Stimulated activated naive CD4-positive, alpha-beta T cell treated with Interleukin-2 at 50 U/mL for 16 hours (primary cell): ENCODE results near the gene PRKCSH.
"Not testable (repeated sequence)": the region's sequence is repeated elsewhere in the genome, so short reads cannot be mapped to it uniquely, and the experiment has no call there.

Experiments used
- DNase-seq: peaks from one replicate; lab custom pipeline; 2025; lab: John Stamatoyannopoulos, UW

Gene PRKCSH

DNA sequence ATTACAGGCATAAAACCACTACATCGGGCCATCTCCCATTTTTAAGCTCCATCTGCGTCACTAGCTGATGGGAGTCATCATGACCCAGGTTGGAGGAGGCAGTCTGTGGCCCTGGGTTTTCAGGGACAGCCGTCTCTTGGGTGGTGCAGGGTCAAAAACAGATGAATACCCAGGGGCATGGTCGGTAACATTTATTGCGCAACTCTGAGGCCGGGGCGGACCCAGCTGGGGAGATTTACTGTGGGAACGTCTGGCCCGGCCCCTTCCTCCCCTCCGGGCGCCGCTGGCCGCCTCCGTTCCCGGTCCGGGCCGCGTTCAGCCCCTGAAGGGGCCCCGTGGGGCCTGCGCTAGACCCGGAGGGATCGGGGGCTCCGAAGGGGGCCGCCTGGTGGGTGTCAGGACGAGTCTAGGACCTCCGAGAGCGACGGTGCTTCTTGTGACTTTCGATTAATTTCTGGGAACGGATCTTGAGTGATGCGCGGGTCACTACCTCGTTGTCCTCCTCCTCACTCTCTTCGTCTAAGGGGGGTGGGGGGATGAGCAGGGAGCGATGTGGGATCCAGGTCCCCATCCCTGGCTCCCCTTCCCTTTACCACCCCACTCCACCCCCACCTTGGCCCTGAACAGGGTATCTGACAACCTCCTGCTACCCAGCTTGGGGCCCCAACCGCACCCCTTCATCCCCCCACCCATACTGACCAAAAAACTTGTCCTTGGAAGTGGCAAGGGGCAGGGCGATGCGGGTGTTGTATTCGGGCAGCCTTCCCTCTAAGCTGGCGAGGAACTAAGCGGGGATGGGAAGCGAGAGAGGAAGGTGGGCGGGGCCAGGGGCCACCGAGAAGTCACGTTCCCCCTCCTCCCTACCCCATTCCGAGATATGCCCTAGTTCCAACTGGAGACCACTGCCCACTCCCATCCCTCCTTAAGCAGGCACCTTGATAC is 14.7 kb upstream of the PRKCSH start:
- no peak for DNase-seq

DNA sequence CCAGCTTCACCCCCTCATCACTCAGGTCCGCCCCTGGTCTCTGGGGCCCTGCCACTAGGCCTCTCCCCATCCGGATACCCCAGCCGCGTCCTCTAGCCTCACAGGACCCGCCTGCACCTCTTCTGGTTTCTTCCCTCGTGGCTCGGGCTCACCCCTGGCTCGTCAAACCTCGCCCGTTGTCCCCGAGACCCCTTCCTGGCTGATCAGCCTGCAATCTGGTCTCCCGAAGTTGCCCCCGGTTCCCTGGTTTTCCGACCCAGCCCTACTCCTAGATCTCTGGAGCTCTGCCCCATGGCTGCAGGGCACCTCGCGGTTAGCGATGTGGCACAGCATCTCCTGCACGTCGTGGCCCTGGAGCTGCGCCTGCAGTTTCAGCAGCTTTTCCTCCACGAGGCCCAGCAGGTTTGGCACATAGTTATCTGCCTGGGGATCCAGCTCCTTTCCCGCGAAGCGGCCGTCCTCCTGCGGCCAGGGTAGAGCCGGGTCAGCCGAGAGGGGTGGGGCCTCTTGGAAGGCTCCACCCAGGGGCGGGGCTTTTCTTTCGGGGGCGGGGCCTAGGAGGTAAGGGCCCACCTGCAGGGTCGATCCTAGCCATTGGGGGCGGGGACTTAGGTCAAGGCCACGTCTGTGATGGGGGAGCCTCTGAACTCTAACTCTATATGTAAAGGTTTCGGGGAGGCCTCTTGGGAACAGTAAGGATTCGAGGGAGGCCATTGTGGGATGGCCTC is 13.9 kb upstream of the PRKCSH start:
- peak; percentile 6 for DNase-seq

DNA sequence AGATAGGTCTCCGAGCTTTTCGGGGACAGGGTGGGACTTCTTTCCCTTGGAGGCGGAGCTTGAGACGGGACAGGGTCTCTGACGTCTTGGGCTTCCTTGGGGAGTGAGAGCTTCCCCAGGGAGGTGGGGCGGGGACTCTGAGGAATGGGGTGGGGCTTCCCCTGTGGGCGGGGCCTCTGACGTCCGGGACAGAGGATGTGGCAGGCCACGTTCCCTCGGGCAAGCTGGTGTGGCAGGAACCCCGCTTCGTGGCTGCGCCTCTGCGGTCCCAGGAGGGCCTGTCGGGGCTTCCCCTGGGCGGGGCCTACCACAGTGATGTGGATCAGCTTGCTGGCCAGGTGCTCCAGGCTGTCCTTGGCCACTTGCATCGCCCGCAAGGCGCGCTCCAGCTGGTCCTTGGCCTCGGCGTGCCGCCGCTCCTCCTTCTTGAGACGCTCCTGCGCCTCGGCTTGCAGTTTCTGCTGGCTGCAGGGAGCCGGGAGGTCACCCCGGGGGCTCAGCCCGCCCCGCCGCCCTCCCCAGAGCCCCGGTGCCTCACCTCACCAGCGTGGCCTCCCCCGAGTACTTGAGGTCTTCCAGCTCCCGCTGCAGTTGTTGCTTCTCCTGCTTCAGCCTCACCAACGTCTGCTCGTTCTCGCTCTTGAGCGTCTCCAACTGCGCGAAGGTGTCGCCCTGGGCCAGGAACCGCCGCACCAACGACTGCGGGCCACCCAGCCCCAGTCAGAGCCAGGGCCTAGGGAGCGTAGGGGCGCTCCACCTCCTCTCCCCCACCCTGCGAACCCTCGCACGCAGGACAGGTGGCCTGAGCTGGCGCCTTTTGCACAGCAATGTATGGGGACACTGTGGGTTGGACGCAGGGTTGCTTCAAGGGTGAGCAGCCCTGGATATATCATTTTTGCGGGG is 13.0 kb upstream of the PRKCSH start:
- DNase-seq = peak; percentile 39

DNA sequence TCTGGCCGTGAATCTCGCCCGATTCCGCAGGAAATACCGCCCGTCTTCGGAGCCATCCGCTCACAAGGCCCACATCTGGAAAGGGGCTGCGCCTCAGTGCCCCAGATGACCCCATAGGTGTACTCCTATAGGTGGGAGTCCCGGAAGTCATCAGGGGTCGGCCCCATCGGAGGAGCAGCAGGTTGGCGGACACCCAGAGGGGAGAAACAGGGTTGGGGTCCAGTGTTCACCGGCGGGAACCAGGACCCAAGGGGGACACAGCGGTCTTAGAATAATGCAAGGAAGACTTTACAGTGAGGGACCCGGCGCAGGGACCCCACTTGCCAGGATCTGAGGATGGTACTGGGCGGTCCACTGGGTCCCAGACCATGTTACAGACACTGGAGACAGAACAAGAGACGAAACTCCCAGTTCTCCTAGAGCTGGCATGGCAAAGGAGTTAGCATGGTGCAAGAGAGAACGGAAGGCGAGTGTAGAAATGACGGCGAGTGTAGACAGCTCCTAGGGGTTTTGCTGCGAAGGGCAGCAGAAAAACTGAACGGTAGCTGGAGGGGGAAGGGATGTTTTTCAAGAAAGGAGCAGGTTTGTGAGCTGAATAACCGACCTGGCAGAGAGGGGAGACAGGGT is 12.2 kb upstream of the PRKCSH start:
- DNase-seq = no peak

DNA sequence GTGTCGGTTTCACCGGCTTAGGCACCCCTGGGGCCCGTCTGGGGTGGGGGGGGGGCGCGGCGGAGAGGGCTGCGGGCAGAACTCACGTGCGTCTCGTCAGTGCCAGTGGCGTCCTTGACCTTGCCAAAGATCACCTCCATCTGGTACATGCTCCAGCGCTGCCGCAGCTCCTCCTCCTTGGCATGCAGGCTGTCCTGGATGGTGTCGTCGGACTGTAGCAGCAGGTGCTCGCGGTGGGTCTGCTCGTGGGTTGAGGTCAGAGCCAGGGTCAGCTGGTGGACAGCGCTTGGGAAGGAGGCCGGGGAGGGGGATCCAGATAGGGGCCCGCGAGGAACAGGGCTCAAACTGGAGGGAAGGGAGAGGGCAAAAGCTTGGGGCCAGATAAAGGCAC is 11.6 kb upstream of the PRKCSH start:
- no peak for DNase-seq

DNA sequence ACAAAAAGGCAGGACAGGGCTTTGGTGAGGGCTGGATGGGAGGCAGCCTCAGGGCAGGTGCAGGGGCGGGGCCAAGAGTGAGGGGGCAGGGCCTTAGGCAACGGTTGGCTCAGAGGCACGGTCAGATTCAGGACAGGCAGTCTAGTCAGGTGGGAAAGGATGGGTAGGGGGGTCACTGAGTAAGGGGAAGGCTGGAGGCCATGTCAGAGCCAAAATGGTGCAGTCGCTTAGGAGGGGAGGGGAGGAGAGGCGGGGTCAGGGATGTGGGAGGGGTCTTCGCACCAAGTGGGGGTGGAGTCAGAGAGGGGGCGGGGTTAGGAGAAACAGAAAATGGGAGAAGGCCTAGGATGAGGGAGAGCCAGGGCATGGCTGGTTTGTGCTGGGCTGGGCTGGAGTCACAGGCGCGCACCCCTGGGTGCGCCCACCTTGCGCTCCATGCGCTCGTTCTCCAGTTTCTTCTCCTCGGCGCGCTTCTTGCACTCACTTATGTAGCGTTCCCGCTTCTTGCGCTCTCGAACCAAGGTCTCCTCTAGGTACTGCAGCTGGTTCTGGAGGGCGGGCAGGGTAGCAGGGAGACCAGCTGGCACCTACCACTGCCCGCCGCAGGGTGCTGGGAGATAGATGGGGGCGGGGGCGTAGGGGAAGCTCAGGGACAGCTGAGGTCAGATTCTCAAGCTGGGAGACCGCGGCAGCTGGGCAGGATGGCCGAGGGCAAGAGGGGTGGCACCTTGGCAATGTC is 9.5 kb upstream of the PRKCSH start:
- no peak for DNase-seq

DNA sequence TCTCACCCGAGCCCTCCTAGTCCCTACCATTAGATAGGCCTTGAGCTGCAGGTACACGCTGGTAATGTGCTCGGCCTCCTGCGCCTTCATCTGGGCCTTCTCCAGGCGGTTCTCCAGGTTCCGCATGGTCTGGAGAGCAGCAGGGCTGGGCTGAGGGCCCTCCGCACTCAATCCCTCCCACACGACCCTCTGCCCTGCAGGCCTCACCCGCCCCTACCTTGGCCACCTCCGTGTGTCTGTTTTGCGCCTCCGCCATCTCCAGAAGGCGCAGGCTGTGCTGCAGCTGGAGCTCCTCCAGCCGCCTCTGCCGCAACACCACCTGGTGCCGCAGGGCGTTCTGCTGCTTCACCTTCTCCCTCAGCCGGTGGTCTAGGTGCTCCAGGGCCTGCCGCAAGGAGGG is 8.8 kb upstream of the PRKCSH start:
- DNase-seq = no peak

DNA sequence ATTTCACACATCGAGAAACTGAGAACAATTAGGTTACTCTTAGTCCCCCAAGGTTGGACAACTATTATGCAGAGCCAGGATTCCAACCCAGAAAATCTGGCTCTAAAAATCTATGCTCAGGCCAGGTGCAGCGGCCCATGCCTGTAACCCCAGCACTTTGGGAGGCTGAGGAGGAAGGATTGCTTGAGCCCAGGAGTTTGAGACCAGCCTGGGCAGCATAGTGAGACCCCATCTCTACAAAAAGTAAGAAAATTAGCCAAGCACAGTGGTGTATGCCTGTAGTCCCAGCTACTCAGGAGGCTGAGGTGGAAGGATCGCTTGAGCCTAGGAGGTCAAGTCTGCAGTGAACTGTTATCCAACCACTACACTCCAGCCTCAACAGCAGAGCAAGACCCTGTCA is 1.9 kb upstream of the PRKCSH start:
- DNase-seq = not testable (repeated sequence)

DNA sequence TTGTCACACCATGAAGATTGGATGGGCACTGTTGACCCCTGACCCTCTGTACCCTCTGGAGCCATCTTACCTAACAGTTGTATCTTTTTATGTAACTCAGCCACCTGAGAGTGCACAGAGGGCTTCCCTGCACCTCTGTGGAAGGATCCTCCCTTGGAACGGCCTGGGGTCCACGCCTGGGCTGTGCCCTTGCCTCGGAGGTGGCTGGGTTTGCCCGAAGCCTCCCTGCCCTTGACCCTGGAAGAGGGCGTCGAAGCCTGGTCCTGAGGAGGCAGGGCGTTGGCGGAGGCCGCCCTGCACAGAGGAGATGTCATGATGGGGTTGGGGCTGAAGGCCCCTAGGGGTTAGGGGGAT is 755 bp upstream of the PRKCSH start:
- DNase-seq = no peak

DNA sequence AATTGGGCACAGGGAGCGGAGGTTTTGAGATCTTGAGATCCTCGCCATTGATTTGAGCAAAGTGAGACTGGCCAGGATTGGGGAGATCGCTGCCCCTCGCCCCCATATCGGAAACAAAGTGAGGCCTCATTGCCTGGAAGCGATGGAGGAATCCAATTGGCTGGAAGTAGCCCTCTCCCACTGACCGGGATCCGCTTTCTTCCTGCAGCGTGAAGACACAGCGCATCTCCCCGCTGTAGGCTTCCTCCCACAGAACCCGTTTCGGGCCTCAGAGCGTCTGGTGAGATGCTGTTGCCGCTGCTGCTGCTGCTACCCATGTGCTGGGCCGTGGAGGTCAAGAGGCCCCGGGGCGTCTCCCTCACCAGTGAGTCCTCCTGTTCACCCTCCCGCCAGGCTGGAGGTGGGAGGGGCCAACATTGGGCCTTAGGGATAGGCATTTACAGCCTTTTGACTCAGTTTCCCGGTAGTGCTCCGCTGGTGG is 438 bp downstream of the PRKCSH start:
- DNase-seq = no peak

DNA sequence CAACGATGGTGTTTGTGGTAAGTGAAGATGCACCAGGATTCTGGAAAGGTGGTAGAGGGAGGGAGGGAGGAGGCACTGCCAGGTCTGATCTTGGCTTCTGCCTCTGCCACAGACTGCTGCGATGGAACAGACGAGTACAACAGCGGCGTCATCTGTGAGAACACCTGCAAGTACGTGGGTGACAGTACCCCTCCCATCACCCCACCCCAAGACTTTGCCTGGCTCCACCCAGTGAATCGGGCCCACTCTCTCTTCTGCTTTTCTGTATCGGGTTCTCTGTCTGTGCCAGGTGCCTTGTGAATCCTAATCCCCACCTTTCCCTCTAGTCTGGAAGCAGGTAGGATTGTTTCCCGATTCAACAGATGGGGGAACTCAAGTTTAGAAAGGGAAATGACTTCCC is 2.5 kb downstream of the PRKCSH start:
- DNase-seq = no peak

DNA sequence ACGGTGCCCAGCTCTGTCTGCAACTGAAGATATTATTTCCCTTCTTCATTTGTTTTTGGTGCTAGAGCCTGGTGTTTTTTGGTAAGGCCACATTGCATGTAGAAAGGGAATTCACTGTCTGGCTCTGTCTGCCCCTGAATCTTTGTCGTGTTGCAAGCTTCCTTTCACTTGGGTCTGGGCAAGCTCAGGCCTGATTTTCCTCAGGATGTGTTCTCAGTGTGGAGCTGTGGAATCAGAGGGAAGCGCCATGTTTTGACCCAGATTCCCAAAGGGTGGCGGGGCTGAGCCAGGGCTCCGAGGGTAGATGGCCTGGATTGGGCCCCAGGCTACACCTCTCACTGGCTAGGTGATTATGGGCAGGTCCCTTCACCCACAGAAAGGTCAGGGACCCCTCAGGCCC is 8.6 kb downstream of the PRKCSH start:
- DNase-seq = no peak

DNA sequence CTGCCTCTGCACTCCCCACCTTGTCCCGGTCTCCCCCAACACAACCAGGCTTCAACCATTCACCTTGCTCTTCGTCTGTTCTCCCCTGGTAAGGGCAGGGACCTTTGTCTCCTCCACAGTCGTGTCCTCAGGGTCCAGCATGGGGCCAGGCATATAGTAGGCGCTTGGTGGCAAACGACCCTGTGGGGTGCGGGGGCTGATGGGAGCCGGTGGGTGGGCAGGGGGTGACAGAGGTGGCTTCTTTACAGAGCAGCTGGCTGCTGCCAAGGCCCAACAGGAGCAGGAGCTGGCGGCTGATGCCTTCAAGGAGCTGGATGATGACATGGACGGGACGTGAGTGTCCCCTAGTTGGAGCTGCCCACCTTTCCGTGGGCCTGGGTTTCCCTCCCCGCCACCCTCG is 9.7 kb downstream of the PRKCSH start:
- no peak for DNase-seq

DNA sequence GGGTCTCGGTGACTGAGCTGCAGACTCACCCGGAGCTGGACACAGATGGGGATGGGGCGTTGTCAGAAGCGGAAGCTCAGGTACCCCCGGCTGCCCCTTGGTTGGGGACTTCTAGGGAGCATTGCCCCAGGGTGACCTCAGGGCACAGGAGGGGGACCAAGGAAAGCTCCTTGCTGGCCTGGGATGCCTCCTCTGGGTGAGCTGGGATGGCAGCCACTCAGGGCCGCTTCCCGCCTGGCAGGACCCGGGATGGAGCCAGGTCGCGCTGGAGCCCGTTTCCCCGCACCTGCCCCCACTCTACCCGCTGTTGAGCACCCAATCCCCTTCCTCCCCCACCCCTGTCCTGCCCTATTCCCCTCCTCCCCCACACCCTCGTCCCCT is 10.8 kb downstream of the PRKCSH start:
- DNase-seq = no peak

DNA sequence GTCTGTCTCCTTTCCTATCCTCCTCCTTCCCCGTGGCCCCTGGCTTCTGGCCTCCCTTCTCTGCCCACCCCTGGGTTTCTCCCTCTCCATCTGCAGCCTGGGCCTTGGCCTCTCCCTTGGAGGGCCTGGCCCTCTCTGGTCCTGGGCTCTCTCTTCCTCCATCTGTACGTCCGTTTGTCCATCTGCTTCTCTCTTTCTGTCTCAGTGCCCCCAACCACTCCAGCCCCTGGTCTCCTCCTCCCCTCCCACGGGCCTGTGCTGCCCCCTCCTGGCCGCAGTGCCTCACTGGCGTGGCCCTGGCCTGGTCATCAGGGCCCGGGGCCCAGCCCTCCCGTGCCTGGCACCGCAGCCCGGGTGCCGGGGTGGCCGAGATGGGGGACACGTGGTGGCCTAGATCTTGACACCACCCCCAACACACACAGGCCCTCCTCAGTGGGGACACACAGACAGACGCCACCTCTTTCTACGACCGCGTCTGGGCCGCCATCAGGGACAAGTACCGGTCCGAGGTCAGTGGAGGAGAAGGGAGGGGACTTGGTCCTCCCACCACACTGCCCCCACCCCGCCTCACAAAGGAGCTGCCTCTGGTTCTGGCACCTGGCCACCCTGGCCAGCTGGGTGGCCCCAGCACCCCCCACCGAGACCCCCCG is 11.3 kb downstream of the PRKCSH start:
- no peak for DNase-seq

DNA sequence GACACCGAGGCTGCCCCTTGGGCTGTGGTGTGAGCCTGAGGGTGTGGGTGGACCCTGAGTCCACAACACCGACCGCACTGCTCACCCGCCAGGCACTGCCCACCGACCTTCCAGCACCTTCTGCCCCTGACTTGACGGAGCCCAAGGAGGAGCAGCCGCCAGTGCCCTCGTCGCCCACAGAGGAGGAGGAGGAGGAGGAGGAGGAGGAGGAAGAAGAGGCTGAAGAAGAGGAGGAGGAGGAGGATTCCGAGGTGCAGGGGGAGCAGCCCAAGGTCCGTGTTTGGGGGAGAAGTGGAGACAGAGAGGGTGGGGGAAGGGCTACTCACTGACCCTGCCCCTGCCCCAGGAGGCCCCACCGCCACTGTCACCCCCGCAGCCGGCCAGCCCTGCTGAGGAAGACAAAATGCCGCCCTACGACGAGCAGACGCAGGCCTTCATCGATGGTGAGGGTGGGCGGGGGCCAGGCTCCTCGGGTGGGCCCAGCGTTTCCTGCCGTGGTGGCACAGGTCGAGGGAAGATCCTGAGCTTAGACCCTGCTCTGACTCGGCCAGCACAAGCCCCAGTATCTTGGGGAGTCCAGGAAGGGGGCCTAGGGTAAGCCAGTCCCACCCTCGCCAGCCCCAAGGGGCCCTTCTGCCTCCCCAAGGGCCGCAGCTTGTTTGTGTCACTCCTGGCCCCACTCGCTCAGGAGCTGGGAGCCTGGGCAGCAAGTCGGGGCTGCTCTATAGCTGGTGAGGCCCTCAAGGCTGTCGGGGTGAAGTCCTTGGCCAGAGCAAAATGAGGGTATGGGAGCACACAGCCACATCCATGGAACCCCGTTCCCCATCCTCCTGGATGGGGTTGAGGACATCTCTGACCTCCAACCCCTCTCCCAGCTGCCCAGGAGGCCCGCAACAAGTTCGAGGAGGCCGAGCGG is 12.2 kb downstream of the PRKCSH start:
- DNase-seq = no peak

DNA sequence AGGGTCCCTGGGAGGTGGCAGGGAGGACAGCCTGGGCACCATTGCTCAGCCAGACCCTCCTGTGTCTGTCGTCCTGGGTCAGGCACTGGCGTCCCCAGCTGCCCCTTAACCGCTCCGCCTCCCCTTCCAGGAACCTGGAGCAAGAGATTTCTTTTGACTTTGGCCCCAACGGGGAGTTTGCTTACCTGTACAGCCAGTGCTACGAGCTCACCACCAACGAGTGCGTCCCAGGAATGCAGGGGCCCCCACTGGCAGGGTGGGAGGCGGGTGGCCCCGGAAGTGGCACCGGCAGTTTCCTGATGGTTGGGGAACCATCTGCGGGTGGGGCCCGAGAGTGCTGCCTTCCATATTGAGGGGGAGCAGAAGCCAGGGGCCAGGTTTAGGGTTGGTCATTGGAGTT is 13.0 kb downstream of the PRKCSH start:
- no peak for DNase-seq

DNA sequence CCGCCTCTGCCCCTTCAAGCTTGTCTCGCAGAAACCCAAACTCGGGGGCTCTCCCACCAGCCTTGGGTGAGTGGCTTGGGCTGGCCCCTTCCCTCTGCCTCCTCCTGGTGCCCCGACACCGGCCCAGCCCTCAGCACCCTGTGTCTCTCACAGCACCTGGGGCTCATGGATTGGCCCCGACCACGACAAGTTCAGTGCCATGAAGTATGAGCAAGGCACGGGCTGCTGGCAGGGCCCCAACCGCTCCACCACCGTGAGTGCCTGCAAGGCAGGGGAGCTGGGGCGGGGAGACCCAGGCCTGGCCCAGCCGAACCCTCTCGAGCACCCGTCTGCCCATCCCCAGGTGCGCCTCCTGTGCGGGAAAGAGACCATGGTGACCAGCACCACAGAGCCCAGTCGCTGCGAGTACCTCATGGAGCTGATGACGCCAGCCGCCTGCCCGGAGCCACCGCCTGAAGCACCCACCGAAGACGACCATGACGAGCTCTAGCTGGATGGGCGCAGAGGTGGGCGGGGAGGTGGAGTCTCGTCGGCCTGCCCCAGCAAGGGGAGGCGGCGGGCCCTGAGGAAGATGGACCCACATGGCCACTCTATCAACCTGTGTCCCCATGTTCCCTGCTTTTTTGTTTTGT is 13.6 kb downstream of the PRKCSH start:
- no peak for DNase-seq
